Measurements from ENCODE around the gene GSN.

GSN gene

GRCh38 chr9:121340676-121341392 is 72.9 kb downstream of the GSN start:
- no peak for DNase-seq (ENCODE audit: low read depth, low spot score)
- ChIA-PET POLR2A (no interaction called here), CTCF (interaction anchor here (1.1 to 4.0 kb wide), 4 partner anchors 9 to 59 kb away, joined by 3 to 23 read pairs (median 6); no protein-coding TSS in a partner anchor)
- no peak overlapping the region for H3K4me3 ChIP-seq (ENCODE audit: low read depth, low read length)
- no peak for TF ChIP-seq CTCF (IDR thresholded peaks at IDR 0.05; ENCODE audit: insufficient read depth, low read length, missing control alignments)

- no peak for DNase-seq (ENCODE audit: low read depth, low spot score)
- ChIA-PET POLR2A (no interaction called here), CTCF (interaction anchor here (1.1 to 5.1 kb wide), 6 partner anchors 9 to 32 kb away, joined by 3 to 26 read pairs (median 5); no protein-coding TSS in a partner anchor)
- H3K4me3 ChIP-seq (ENCODE audit: low read depth, low read length), result no peak overlapping the region
- TF ChIP-seq CTCF (IDR thresholded peaks at IDR 0.05; ENCODE audit: insufficient read depth, low read length, missing control alignments), result no peak
Observed at GRCh38 chr9:121344184-121344583, 76.2 kb downstream of the GSN start.

- TF ChIP-seq CTCF (IDR thresholded peaks at IDR 0.05; ENCODE audit: insufficient read depth, low read length, missing control alignments), result no peak
- no peak overlapping the region for H3K4me3 ChIP-seq (ENCODE audit: low read depth, low read length)
- no peak for DNase-seq (ENCODE audit: low read depth, low spot score)
- ChIA-PET POLR2A (no interaction called here), CTCF (interaction anchor here (1.0 to 5.1 kb wide), 6 partner anchors 10 to 31 kb away, joined by 3 to 26 read pairs (median 8); no protein-coding TSS in a partner anchor)
Observed at GRCh38 chr9:121345070-121345469, 77.1 kb downstream of the GSN start.

GRCh38 chr9:121348221-121348620 is 80.3 kb downstream of the GSN start:
- ChIA-PET POLR2A (interaction anchor here (0.6 kb wide), 1 partner anchor 35 kb away, joined by 3 read pairs; no protein-coding TSS in a partner anchor), CTCF (interaction anchor here (0.6 to 4.5 kb wide), 7 partner anchors 16 to 147 kb away, joined by 3 to 31 read pairs (median 3); partner anchors contain the start of gene RAB14)
- no peak for DNase-seq (ENCODE audit: low read depth, low spot score)
- no peak overlapping the region for H3K4me3 ChIP-seq (ENCODE audit: low read depth, low read length)
- TF ChIP-seq CTCF (IDR thresholded peaks at IDR 0.05; ENCODE audit: insufficient read depth, low read length, missing control alignments), result no peak

GRCh38 chr9:121349009-121349408 is 81.0 kb downstream of the GSN start:
- DNase-seq (ENCODE audit: low read depth, low spot score), result no peak
- H3K4me3 ChIP-seq (ENCODE audit: low read depth, low read length), result no peak overlapping the region
- TF ChIP-seq CTCF (IDR thresholded peaks at IDR 0.05; ENCODE audit: insufficient read depth, low read length, missing control alignments), result no peak
- POLR2A ChIA-PET, result no interaction called here
- CTCF ChIA-PET, result interaction anchor here (1.0 to 4.5 kb wide), 8 partner anchors 9 to 50 kb away, joined by 3 to 31 read pairs (median 6); no protein-coding TSS in a partner anchor

GRCh38 chr9:121350036-121350435 is 82.1 kb downstream of the GSN start:
- no peak for DNase-seq (ENCODE audit: low read depth, low spot score)
- no peak for TF ChIP-seq CTCF (IDR thresholded peaks at IDR 0.05; ENCODE audit: insufficient read depth, low read length, missing control alignments)
- ChIA-PET POLR2A (no interaction called here), CTCF (interaction anchor here (1.0 to 4.5 kb wide), 9 partner anchors 10 to 137 kb away, joined by 3 to 31 read pairs (median 5); no protein-coding TSS in a partner anchor)
- no peak overlapping the region for H3K4me3 ChIP-seq (ENCODE audit: low read depth, low read length)
